K562 treated with DMSO at 1 percent for 48 hours (cell line): ENCODE measurements around the gene EDAR. TPM values are rescaled to one million over a fixed set of nuclear protein-coding genes. Genes with fewer than 3 reads are reported as not detected.

Experiments used
- total RNA-seq: library from RNA; unstranded; fragments of 300-600 nt; gene quantifications from 2 replicates; pipeline ENCODE4 v1.2.3, GENCODE V29; 2022; ENCODE audit warnings: low replicate concordance; ENCODE audit errors: extremely low read depth

EDAR gene
- not detected in 2 replicates for total RNA-seq

DNA sequence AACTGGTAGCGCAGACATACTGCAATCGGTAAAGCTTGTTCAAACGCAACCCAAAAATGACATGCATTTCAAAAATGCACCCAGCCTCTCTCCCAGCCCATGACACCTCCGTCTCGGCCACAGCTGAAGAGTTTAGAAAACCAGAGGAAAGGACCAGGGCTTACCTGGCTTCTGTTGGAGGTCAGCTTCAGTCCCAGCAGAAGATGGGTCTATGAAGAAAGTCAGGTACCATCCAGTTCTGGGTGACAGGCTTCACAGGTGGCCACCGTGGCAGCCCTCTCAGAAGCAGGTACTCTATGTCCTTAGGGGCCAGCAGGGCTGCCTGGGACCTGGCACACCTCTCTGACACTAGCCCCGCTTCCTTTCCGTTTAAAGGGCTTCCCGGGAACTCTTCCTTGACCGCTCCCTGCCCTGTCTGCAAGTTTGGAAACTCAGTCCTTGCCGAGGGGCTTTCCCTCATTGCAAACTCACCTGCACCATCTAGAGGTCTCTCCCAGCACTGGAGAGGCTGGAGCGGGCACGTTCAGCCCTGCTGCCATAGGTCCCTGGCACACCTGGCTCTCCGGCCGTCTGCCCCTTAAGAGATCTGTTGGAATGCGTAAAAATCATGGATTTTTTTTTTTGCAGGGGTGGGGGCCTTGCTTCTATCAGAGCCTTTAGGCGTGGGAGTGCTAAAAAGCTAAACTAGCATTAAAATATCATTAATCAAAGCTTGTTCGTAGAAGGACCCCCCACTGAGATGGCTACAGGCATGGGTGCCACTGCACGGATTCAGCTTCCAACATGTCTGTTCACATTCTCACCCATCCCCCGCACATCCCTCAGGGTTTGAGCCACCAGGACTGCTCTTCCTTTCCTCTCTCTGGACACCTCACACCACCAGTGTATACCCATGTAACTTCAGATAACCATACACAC, at the start of gene EDAR:
Gene EDAR, minus strand, starts transcription at position 425 of the 918 bp plus-strand sequence. CDS start 58,206 bp downstream, outside the sequence.

Other genes starting within 250 kb of the EDAR start
- not detected in 2 replicates for gene CCDC138, start 202.4 kb downstream of the EDAR start, total RNA-seq
- gene SH3RF3, start 140.0 kb upstream of the EDAR start, total RNA-seq: not detected in 2 replicates